ENCODE results near the gene FERMT3. TPM values are rescaled to one million over a fixed set of nuclear protein-coding genes. Genes with fewer than 3 reads are reported as not detected.

FERMT3 gene
- total and polyA plus RNA-seq, 2 donors (not counting 3 experiments of a cell fraction or from before 2014, with no cell fraction given): 64.4 to 100 TPM

DNA sequence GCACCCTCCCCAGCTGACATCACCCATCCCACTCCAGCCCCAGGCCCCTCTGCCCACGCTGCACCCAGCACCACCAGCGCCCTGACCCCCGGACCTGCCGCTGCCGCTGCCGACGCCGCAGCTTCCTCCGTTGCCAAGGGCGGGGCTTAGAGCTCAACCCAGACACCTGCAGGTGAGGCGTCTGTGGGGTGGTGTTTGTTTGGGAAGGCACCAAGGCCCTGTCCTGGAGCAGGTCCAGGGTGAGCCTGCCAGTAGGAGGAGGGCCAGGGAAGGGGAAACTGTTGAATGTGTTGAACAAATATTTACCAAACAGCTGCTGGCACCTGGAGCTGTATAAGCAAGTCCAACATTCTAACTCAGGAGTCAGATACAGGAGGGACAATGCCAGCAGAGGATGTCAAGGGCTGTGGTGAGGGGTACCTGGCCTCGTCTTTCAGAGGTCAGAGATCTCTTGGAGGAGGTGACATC lies 31.0 kb downstream of the FERMT3 start:
- intact Hi-C loops (cut with micrococcal nuclease): no loop called here
- CTCF ChIA-PET: interaction anchor here (1.6 to 2.2 kb wide), 2 partner anchors 8 to 11 kb away, joined by 4 to 6 read pairs; partner anchors contain the start of genes NUDT22 and TRPT1
- Histone ChIP-seq H3K79me2 (ENCODE audit: control insufficient read depth, insufficient read depth, low read length) (peaks cover 8% of the 10 kb centered on the region), H3K4me1 (ENCODE audit: control insufficient read depth, extremely low read depth, insufficient read depth, low read length) (peaks cover 17% of the 10 kb centered on the region), H2AFZ (ENCODE audit: low read depth, low read length) (no peak overlapping the region), H3K36me3 (ENCODE audit: control insufficient read depth in 2 of 2, extremely low read depth in 1 of 2, insufficient read depth in 2 of 2, low read length in 2 of 2) (peaks cover 6 to 8% of the 10 kb centered on the region in 2 experiments), H4K20me1 (replicated peaks; ENCODE audit: control insufficient read depth, extremely low read depth, insufficient read depth, low read length) (no peaks in the 10 kb centered on the region), H3K9ac (replicated peaks; ENCODE audit: extremely low read depth, insufficient read depth, low read length) (no peak overlapping the region), H3K4me3 (replicated peaks in 1 of 3; ENCODE audit: insufficient read depth in 1 of 3, low read depth in 1 of 3, low read length in 3 of 3) (no peak overlapping the region), H3K27me3 (ENCODE audit: control insufficient read depth in 2 of 2, insufficient read depth in 2 of 2, low read length in 2 of 2) (no peaks in the 10 kb centered on the region), H3K27ac (ENCODE audit: insufficient read depth, low read depth, low read length) (no peak overlapping the region), H3K9me3 (replicated peaks; ENCODE audit: control insufficient read depth, insufficient read depth, low read length) (no peaks in the 10 kb centered on the region), H3K9me1 (replicated peaks; ENCODE audit: control insufficient read depth, extremely low read depth, insufficient read depth, low read length) (no peaks in the 10 kb centered on the region), H3K4me2 (ENCODE audit: insufficient read depth, low read length) (no peak overlapping the region)
- FAIRE-seq (no peak), DNase-seq (ENCODE audit: low read depth, low spot score) (no peak)
- no TSS peak for BruUV-seq (replicated peaks)
- dilution Hi-C loops (cut with MboI; ENCODE audit: extremely low pct_ligation_motif_present, low sequenced_read_pairs): no loop called here
- TF ChIP-seq GATA2 (IDR thresholded peaks at IDR 0.05; ENCODE audit: insufficient read depth, insufficient read length, low read depth, low read length) (no peak), POLR2AphosphoS5 (IDR thresholded peaks at IDR 0.05; ENCODE audit: insufficient read depth, low read depth, low read length) (no peak), FOS (IDR thresholded peaks at IDR 0.05; ENCODE audit: borderline replicate concordance, insufficient read depth, low read length) (no peak), POLR2A (IDR thresholded peaks at IDR 0.05; ENCODE audit: low read depth, low read length) (no peak), JUN (IDR thresholded peaks at IDR 0.05; ENCODE audit: borderline replicate concordance, insufficient read depth, insufficient read length, low read depth) (no peak), MYC (IDR thresholded peaks at IDR 0.05; ENCODE audit: low read depth, low read length) (no peak), EZH2 (IDR thresholded peaks at IDR 0.05; ENCODE audit: borderline replicate concordance, low read depth, low read length, severe bottlenecking) (no peak)
- TF ChIP-seq, protein P1, sequence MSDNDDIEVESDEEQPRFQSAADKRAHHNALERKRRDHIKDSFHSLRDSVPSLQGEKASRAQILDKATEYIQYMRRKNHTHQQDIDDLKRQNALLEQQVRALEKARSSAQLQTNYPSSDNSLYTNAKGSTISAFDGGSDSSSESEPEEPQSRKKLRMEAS (IDR thresholded peaks at IDR 0.05; ENCODE audit: insufficient read depth, insufficient read length): no peak
- TF ChIP-seq, protein P2, sequence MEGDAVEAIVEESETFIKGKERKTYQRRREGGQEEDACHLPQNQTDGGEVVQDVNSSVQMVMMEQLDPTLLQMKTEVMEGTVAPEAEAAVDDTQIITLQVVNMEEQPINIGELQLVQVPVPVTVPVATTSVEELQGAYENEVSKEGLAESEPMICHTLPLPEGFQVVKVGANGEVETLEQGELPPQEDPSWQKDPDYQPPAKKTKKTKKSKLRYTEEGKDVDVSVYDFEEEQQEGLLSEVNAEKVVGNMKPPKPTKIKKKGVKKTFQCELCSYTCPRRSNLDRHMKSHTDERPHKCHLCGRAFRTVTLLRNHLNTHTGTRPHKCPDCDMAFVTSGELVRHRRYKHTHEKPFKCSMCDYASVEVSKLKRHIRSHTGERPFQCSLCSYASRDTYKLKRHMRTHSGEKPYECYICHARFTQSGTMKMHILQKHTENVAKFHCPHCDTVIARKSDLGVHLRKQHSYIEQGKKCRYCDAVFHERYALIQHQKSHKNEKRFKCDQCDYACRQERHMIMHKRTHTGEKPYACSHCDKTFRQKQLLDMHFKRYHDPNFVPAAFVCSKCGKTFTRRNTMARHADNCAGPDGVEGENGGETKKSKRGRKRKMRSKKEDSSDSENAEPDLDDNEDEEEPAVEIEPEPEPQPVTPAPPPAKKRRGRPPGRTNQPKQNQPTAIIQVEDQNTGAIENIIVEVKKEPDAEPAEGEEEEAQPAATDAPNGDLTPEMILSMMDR (IDR thresholded peaks at IDR 0.05; ENCODE audit: extremely low read depth in 1 of 2, insufficient read depth in 1 of 2, low read depth in 1 of 2, low read length in 2 of 2): no peak
- POLR2A ChIA-PET: no interaction called here

Measured in endothelial cell of umbilical vein (primary cell).